Measurements from ENCODE around the gene UGCG. TPM values are rescaled to one million over a fixed set of nuclear protein-coding genes. Genes with fewer than 3 reads are reported as not detected.

UGCG gene
- total RNA-seq, 4 donors from 2014 or later = 12.5 to 30.4 (median 21.2) TPM

GRCh38 chr9:111948951-111949350 lies 52.3 kb downstream of the UGCG start:
- Histone ChIP-seq H3K4me1 (no peaks in the 10 kb centered on the region), H3K9me3 (no peaks in the 10 kb centered on the region), H3K27me3 (no peaks in the 10 kb centered on the region), H3K4me3 (replicated peaks in 1 of 3) (no peak overlapping the region), H3K36me3 (no peaks in the 10 kb centered on the region), H3K27ac (no peak overlapping the region)
- no peak for DNase-seq
- 39 to 58% methylated on average over 2 of the region's 2 CpGs for WGBS, 2 donors
- intact Hi-C loops (cut with DNase I) = no loop called here
- TF ChIP-seq POLR2A (IDR thresholded peaks at IDR 0.05) (no peak), CTCF (IDR thresholded peaks at IDR 0.05) (no peak)

GRCh38 chr9:111949919-111950318 lies 53.3 kb downstream of the UGCG start:
- H3K27ac ChIP-seq = no peak overlapping the region
- no peaks in the 10 kb centered on the region for H3K4me1 ChIP-seq
- H3K27me3 ChIP-seq = no peaks in the 10 kb centered on the region
- DNase-seq = no peak
- TF ChIP-seq CTCF (IDR thresholded peaks at IDR 0.05) = no peak
- no peak for TF ChIP-seq POLR2A (IDR thresholded peaks at IDR 0.05)
- 96 to 98% methylated on average over 3 of the region's 3 CpGs for WGBS, 2 donors
- intact Hi-C loops (cut with DNase I) = no loop called here
- H3K9me3 ChIP-seq = no peaks in the 10 kb centered on the region
- no peak overlapping the region for H3K4me3 ChIP-seq (replicated peaks in 1 of 3)
- H3K36me3 ChIP-seq = no peaks in the 10 kb centered on the region

- H3K4me1 ChIP-seq = no peaks in the 10 kb centered on the region
- no peaks in the 10 kb centered on the region for H3K9me3 ChIP-seq
- WGBS, 2 donors = 58 to 82% methylated on average over 3 of the region's 3 CpGs
- intact Hi-C loops (cut with DNase I) = no loop called here
- no peak overlapping the region for H3K27ac ChIP-seq
- no peak for TF ChIP-seq POLR2A (IDR thresholded peaks at IDR 0.05)
- TF ChIP-seq CTCF (IDR thresholded peaks at IDR 0.05) = no peak
- no peaks in the 10 kb centered on the region for H3K27me3 ChIP-seq
- DNase-seq = no peak
- no peak overlapping the region for H3K4me3 ChIP-seq (replicated peaks in 1 of 3)
- no peaks in the 10 kb centered on the region for H3K36me3 ChIP-seq
These were observed 55.9 kb downstream of the UGCG start for GRCh38 chr9:111952559-111952958.

GRCh38 chr9:111953444-111953843 lies 56.8 kb downstream of the UGCG start:
- no peak overlapping the region for H3K27ac ChIP-seq
- no peaks in the 10 kb centered on the region for H3K27me3 ChIP-seq
- no peak for DNase-seq
- H3K4me3 ChIP-seq (replicated peaks in 1 of 3) = no peak overlapping the region
- WGBS, 2 donors = 84 to 90% methylated on average over 3 of the region's 3 CpGs
- TF ChIP-seq CTCF (IDR thresholded peaks at IDR 0.05) (no peak), POLR2A (IDR thresholded peaks at IDR 0.05) (no peak)
- H3K36me3 ChIP-seq = no peaks in the 10 kb centered on the region
- intact Hi-C loops (cut with DNase I) = no loop called here
- no peaks in the 10 kb centered on the region for H3K4me1 ChIP-seq
- H3K9me3 ChIP-seq = no peaks in the 10 kb centered on the region

- H3K9me3 ChIP-seq = no peaks in the 10 kb centered on the region
- H3K4me3 ChIP-seq (replicated peaks in 1 of 3) = no peak overlapping the region
- WGBS, 2 donors = 71 to 78% methylated on average over 6 of the region's 6 CpGs
- H3K27ac ChIP-seq = no peak overlapping the region
- H3K4me1 ChIP-seq = no peaks in the 10 kb centered on the region
- no peaks in the 10 kb centered on the region for H3K27me3 ChIP-seq
- TF ChIP-seq POLR2A (IDR thresholded peaks at IDR 0.05) = no peak
- TF ChIP-seq CTCF (IDR thresholded peaks at IDR 0.05) = no peak
- H3K36me3 ChIP-seq = no peaks in the 10 kb centered on the region
- intact Hi-C loops (cut with DNase I) = no loop called here
- no peak for DNase-seq
These were observed 58.4 kb downstream of the UGCG start for GRCh38 chr9:111955048-111955447.

All from thyroid gland (tissue), 4 donors.